HG02943 (cell line): ENCODE results near the gene DDAH1.
"Not testable (repeated sequence)": the region's sequence is repeated elsewhere in the genome, so short reads cannot be mapped to it uniquely, and the experiment has no call there.

Experiments used
- ATAC-seq: cut with Tn5 transposase; IDR thresholded peaks from one replicate; pipeline ENCODE4 v1.9.1; 2021; ENCODE audit warnings: mild to moderate bottlenecking, low read depth, moderate library complexity; ENCODE audit not compliant: unreplicated experiment

Gene DDAH1

DNA sequence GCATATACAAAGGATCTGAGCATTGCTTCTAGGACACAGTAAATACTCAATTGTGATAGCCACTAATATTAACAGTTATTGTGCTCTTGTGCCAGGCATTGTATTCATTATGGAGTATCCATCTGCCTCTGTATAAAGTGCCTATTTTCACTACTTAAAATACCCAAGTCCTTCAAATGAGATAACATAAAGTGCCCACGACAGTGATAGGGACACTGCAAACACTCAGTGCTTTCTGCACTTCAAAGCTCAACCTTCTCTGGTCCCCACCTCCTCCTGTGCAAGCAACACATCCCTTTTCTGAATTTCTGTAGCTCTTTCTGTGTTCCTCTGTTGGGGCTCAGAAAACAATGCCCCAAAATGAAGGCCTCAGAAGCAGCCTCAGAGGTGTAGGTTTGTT lies 6.6 kb upstream of the DDAH1 start:
- ATAC-seq, result no peak

DNA sequence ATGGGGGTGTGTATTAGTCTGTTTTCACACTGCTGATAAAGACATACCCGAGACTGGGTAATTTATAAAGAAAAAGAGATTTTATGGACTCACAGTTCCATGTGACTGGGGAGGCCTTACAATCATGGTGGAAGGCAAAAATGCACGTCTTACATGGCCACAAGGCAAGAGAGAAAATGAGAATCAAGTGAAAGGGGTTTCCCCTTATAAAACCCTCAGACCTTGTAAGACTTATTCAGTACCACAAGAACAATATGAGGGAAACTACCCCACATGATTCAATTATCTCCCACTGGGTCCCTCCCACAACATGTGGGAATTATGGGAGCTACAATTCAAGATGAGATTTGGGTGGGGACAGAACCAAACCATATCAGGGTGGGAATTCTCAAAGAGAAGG lies 5.2 kb upstream of the DDAH1 start:
- ATAC-seq, result not testable (repeated sequence)

DNA sequence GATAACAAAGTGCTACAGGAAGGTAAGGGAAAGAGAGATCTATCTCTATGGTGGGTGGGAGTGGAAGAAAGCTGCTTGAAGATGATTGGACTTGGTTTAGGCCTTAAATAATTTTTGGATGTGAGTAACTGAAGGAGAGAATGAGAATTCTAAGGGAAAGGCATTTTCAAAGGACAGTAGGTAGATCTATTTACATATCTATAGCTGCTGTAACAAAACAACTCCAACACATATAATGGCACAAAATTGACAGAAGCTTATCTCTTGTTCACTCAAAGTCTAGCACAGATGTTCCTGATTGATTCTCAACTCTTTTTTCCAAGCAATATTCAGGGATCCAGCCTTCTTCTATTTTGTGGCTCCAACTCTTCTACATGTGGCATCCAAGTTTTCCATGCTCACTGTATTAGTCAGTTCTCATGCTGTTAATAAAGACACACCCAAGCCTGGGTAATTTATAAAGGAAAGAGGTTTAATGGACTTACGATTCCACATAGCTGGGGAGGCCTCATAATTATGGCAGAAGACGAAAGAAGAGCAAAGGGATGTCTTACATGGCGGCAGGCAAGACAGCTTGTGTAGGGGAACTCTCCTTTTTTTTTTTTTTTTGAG lies 3.1 kb upstream of the DDAH1 start:
- ATAC-seq, result no peak

DNA sequence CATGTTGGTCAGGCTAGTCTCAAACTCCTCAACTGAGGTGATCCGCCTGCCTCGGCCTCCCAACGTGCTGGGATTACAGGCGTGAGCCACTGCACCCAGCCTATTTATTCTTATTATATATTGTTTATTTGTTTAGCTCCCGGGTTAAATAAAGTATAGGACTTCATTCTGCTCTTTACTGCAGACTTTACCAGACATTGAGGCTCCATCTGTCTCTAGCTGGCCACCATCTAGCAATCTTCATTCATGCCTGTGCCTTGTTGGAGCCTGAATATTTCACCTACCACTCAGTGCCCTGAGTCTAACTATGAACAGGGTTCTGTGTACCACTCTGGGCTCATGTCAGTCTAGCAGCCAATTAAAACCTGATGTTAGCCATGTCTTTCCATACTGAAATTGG lies 2.1 kb upstream of the DDAH1 start:
- ATAC-seq, result no peak

DNA sequence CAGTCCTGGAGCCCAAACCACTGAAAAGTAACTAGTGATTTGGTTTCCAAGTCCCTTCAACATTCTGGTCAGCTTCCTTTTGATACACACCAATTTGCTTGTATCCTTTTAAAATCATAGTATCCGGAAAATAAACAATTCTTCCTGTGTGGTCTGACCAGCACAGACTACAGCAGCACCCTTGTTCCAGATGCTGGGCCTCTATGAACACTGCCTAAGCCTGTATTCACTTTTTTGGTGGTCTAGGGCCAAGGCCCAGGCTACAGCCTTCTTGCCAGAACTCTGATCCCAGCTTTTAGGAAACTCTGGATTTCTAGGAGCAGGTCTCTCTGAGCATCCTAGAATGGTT lies 801 bp upstream of the DDAH1 start:
- no peak for ATAC-seq

DNA sequence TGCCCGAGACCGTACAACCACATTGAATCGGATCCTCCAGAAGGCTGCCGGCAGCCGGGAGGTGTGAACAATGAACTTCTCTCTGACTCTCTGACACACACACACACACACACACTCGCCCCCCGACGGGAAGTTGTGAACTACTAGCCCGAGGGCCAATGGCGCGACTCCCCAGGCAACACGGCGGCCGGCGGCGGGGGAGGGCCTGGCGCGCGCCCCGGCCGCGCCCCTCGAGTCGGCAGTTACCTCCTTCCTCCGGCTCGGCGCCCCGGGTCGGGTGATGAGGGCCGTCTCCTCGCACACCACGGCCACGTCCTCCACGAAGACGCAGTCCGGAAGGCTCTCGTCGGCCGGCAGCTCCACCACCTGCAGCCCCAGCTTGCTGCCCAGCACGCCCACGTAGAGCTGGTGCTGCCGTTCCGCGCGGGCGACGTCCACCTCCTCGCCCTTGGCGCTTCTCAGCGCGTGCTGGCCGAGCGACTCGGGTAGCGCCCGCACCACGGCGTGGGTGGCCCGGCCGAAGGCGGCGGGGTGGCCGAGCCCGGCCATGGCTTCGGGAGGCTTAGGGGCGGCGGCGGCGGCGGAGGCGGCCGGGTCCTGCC lies 361 bp downstream of the DDAH1 start:
- peak; percentile 60 for ATAC-seq

DNA sequence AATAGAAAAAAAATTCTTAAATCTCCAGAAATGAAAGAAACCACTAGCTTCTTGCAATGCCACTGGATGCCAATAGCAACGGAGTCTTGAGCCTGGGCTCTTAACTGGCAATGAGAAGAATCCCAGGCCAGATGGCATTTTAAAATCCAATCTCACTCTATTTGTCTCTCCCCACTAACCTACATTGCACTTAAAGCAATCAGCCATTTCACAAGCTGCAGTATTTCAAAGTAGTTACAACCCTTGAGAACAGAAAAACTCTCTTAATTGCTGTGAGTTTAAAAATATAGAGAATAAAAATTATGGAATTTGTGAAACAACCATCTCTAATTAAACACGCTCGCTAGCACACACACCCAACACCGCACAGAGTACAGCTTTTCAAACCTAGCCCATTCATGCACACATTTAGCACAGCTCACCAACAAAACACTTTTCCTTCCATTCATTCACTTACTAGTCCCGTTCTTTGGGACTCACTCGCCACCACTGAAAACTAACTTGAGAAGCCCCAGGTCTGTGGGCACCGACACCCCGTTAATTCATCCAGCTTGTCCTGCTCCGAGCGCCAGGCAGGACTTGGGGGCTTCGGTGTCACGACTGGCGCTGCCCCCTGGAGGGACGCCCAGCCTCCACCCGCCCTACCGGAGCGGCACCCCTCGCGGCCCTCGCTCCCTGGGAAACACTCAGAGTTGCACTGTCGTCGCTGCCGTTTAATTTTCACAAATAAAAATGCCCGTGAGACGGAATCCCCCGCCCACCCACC lies 1.0 kb downstream of the DDAH1 start:
- ATAC-seq, result peak; percentile 15

DNA sequence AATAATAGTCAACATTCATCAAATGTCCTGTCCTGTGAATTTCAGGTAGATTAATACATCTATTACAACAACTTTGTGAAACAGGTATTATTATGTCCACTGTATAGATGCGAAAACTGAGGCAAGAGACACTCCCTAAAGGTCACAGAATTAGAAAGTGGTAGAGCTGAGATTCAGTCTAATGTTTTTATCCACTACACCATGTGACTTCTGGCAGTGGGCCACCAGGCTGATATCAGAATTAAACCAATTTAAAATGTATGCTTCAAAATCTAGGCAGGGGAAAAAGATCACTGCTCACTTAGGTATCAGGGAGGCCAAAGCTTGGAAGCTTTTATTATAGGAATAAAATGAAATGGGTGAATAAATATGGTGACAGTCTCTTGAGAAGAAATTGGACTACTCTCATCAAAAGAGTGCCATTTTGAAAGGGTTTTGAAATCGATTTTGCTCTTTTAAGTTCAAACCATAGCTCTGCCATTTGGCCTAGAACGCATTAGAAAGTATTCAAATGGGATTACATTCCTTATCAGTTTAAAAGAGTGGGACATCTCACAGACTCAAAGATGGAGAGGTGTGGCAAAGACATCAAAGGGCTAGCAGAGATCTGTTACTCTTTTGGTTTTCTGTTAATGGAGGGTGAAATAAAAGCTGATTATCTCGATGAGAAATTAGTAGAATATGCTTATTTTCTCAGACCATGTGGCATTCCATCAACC lies 1.9 kb downstream of the DDAH1 start:
- ATAC-seq, result no peak

DNA sequence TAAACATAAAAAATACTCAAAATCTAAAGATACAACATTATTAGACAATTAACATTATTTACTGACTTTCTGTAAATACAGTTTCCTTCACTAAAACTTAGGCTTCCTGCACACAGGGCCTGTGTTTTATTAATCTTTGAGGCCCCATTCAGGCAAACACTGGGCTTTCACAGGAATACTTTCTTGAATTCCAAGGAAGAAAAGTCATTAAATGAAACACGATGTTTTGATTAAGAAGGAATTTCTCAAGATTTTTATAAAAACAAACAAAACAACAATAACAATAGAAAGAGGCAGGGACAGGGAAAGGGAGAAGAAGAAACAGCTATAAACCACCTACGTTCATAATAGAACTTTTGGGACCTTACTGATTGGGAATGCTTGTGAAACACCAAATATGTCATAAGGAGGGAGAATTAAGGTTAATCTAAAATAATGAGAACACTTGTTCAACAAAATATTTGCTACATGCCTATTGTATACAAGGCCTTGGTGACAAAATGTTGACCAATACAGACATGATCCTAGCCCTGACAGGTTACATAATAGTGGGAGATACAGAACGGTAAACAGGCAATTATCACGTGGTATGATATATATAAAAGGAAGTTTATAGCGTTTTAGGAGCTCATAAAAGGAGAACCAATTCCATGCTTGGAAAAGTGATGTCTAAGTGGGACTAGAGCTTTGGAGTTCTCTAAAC lies 3.6 kb downstream of the DDAH1 start:
- ATAC-seq, result no peak

DNA sequence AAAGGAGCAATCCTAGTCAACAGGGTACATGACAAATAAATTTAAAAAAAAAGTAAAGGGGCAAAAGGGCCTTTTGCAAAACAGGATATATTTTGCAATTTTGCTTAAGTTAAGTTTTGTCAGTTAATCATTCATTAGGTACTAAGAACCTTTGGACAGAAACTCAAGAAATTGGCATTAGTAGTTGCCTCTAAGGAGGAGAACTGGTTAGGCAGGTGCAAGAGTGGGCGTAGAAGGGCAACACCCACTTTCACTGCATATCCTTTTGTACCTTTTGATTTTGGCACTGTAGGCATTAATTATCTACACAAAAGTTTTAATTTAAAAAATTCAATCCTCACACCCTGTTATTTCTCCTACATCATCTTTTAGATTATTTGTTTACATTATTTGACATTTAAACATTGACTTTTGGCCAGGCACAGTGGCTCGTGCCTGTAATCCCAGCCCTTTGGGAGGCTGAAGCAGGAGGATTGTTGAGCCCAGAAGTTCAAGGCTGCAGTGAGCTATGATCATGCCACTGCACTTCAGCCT lies 4.3 kb downstream of the DDAH1 start:
- no peak for ATAC-seq

DNA sequence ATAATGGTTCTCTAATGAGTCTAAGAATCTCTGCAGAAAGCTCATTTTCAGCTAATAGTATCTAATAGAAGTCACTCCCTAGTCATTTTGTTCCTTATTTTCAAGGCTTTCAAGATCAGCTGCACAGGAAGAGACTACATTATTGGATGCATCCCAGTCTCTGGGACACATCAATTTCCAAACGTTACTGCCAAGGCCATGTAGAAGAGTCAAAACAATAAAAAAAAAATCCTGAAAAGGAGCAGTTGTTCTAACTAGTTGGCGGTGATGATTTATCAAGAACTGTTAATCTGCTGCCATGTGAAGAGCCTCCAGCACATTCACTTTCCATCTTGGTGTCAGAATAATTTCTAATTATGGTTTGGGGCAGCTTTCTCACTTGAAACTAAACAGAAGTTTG lies 5.7 kb downstream of the DDAH1 start:
- no peak for ATAC-seq

DNA sequence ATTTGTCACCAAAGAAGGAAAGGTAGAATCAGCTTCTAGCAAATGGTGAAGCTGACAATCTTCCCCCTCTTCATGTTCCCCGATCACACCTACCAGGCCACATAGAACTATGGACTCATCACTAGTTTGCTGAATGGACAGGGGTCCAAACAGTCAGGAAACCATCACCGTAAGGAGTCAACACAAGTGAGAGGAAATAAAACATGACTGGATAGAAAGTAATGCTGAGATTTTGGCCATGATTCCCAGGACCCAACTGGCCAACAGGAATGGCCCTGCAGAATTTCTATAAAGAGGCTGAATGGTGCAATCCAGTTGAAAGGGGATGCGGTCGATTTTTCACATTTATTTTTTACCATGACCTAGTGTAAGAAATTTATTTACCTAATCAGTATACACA lies 10.7 kb downstream of the DDAH1 start:
- no peak for ATAC-seq

DNA sequence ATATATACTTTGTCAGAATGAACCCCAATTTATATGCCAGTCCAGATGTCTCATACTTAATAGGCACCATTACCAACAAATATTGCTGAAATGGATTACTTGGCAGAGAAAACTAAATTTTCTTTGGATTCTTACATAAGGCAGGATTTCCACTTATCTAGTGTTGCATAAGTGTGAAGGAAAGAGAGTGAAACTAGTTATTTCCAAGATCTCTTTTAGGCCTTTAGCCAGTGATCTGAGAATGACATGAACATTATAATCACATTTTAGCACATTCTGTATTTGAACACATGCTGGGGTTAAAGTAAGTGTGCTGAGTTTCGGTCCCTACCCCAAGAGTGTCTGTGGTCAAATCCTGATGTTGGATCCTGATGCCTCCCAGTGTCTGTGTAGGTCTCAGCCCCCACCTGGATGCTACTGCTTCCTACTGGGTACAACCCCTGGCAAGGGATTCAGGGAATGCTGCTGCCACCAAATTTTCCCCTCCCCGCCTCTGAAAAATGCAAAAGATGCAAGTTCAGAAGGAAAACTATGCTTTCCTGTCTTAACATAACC lies 11.2 kb downstream of the DDAH1 start:
- ATAC-seq, result no peak

DNA sequence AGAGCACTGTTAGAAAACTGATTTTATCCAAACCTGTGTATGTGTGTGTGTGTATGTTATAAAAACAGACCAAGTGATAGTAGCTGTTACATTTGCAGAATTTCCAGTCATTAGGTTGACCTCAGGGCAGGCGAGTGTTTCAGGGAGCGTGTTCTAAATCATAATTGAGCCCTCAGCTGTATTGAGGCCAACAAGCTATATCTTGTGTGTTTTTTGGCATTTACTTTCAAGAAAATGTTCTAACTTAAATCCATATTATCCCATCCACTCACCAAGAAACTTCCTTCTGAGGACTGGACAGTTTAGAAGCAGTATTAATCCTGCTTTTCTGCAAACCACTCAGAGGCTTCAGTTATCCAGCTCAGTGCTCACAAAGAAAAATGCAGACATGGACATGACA lies 12.0 kb downstream of the DDAH1 start:
- no peak for ATAC-seq

DNA sequence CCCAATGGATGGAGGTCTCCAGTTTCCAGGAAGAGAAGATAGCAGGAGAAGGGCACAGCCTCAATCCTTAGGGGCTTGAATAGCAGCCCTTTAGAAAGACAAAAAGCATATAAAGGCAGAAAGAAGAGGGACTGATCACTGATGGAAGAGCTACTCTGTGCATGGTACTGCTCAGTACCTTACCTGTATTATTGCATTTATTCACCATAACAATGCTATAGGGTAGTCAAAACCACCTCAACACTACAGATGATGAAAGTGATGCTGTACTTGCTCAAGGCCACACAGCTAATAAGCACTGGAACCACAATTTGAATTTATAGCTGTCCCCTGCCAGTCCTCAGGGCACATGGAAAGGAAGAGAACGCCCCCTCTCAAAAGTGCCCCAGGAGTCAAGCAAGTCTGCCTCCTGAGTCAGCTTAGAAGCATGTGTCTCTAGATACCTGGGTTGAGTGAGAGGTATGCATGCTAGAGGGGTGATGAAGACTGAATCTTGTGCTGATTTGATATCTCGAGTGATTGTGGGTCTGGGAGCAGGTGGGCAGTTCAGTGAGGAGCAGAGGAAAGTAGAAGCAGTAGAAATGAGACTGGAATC lies 13.6 kb downstream of the DDAH1 start:
- ATAC-seq, result no peak

DNA sequence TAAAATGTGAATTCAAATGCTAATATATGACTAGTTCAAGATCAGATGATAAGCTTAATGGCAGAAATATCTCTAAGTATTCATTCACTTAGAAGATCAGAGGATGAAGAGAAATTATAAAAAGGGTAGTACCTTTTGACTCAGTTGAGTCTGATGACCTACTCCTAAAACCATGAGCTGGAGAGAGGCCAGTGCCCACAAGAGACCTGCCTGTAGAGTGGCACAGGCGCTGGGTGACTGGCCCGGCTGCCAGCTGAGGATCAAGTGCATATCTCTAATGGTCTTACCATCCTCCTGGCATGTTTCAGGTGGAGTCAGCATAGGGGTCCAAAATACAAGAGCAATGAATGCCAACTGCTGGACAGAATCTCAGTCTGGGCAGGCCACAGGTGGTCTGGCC lies 14.1 kb downstream of the DDAH1 start:
- no peak for ATAC-seq

DNA sequence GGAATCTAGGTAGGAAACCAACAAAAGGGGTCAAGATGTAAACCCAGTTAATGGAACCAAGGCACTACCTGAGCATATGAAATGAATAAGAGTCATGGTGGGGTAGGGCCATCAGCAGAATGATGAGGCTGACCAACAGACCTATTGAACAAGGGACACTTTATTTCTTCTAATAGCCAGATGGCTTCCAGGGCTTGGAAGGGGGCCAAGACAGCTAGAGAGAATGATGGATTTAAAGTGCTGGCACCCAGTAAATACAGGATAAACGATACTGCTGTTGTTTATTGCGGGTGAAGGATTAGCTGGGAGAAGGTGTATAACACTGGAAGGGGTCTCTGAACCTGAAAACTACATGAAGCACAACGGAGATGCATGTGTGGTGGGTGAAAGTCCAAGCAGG lies 15.6 kb downstream of the DDAH1 start:
- no peak for ATAC-seq

DNA sequence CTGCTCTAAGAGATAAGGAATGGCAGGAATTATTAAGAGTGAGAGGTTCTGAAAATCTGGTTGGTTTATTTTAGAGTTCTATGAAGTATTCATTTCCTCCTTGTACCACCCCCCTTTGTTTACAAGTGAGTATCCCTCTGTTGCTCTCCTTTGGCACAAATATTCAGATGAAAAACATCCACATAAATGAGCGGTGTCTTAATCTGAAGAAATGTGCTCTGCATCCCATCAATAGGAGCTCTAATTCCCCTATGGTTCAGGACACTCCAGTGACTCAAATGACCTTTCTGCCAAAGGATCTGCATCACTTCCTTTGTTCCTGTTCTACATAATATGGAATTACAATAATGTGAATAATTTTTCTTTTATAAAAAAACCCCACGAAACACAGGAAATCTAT lies 16.6 kb downstream of the DDAH1 start:
- ATAC-seq, result no peak

DNA sequence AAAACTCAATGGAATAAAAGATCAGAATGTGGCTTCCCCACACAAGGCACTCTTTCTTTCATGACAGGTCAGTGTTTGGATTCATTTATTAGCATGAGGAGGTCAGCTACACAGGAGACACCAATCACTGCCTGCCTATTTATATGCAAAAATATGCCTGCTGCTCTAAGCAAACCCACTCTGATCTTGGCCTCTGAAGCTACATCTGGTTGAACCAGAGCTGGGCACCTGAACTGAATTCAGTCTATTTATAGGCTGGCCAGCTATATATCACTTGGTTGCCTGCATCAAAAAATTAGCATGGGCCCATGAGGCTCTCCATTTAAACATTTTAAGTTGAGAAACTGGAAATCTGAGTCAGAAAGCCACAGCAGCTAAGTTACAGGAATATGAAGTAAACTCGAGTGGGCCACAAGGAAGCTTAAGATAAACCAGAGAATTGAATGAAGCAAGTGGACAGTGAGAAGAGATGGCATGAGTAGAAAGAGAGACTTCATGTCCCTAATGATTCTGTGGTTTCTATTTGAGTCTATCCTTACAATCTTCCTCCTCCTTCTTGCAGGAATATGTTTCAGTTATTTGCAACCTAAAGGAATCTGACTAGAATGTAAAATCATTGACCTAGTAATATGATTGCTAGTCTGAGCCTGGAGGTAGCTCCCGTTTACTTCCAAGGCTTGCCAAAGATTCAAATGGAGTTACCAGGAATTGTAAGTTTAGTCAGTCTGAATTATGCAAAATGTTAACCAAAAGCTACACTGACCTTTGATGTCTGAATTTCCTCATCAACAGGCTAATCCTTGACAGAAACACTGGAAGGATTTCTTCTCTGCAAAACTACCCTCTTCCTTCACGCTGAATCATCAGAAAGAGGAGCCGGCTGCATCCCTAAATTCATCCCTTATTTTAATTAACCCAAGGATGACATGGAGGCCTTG lies 17.7 kb downstream of the DDAH1 start:
- no peak for ATAC-seq
